ENCODE data around the gene NDUFAF4. TPM values are rescaled to one million over a fixed set of nuclear protein-coding genes. Genes with fewer than 3 reads are reported as not detected.
"Not testable (repeated sequence)": the region's sequence is repeated elsewhere in the genome, so short reads cannot be mapped to it uniquely, and the experiment has no call there.

NDUFAF4 gene
- total RNA-seq, 1 donor from 2014 or later, result 20.6 TPM

DNA sequence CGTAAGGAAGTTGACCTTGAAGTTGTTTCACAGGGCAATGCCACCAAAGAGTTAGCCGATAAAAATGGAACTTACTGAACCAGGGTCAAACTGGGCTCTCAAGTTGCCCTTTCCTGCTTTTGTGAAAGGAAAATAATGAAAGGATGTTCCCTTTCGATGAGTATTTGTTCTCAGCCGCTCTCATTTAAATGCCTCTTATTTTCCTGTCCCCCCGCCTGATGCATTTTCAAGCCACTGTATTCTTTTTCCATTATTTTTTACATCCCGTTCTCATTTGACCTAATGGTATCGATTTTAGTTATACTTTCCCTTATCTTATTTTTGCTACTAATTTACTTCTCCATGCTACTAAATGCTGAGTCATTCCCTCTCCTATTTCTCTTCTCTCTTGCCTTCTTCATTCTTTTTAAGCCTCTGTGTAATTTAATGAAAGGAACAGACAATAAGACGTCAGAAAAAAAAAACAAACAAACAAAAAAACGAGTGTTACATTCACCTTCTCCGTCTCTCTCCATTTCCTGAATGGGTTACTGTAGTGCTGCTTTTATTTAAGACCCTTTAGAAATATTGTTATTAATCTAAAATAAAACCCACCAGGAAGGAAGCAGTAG, 655 bp upstream of the NDUFAF4 start:
- no peak for ATAC-seq

- ATAC-seq, result no peak
These were observed 8.5 kb downstream of the NDUFAF4 start for GRCh38 chr6:96889146-96889545.

DNA sequence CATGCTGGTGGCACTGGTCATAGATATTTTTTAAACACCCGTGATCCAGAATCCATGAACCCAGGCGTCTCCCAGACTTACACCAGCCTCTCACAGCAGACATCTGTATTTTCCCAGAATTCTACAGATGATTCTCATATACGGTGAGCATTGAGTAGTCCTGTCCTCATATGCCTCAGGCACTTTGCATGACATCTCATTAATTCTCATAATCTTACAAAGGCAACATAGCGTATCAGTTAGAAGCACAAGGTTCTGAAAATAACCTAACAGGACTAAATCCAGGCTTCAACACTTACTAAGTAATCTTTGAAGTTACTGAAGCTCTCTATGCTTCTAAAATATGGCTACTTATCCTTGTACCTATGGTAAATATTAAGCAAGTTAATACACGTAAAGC, 8.9 kb downstream of the NDUFAF4 start:
- ATAC-seq, result no peak

GRCh38 chr6:96886519-96886918, 11.2 kb downstream of the NDUFAF4 start:
- ATAC-seq, result no peak

- ATAC-seq, result not testable (repeated sequence)
These were observed 12.5 kb downstream of the NDUFAF4 start for GRCh38 chr6:96885187-96885631.

GRCh38 chr6:96878143-96878542, 19.5 kb downstream of the NDUFAF4 start:
- no peak for ATAC-seq

DNA sequence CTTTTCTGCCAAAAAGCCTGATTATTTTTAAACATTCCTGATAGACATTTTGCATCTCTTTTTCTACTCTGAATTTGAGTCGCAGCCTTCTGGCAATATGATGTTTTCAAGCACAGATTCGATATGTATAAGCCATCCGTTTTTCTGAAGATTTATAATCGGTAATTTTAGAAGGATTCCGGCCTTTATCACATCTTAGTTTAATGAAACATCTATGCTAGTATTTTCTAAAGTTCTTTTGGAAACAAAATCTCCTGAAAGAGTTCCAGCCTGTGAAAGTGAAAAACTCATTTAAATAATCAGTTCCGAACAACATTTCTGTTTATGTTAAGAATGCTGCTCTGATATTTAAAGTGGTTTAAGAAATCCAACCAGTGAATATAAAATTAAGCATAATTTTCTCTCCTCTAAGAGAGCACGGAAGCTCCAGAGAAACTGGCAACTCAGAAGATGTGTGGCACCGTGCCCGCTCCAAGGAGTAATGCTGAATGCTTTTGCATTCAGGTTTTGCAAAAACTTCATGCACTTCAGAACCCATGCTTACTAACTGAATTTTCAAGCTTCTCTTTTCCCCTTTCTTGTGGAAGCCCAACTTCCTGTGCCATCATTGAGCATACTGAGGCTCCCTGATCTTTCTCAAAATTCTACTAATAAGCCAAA, 20.7 kb downstream of the NDUFAF4 start:
- no peak for ATAC-seq

DNA sequence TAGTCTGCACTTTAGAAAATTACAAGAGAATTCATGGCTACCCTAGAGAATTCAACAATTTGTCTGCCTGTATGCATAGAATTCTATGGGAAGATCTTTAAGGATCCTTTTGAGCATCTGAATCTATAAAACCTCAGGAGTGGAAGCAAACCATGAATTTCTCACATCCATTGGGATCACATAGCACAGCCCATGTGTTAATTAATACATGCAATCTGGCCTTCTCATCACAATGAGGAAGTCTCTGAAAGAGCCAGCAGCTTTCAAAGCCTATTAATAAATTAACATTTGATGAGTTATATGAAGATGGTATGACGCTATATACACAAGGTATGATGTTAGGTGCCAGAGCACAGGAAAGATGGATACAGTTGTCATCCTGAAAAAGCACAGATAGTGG, 24.7 kb downstream of the NDUFAF4 start:
- no peak for ATAC-seq

DNA sequence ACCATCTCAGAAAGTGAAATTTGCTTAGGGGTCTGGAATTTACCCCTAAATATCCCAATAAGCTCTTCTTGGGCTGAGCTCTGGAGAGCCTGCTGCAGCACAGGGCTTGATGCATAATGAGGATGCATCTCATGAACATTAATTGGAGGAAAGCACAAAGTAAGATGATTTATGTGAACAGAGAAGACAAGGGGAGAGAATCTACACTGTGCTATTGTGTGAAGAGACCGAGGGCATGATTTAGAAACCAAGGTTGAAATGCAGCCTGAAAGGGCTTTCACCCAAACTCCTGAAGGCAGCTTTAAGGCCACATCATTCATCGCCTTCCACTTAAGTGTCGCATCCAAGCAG, 32.7 kb downstream of the NDUFAF4 start:
- ATAC-seq, result no peak

- no peak for ATAC-seq
These were observed 33.3 kb downstream of the NDUFAF4 start for GRCh38 chr6:96864216-96865054.

GRCh38 chr6:96862560-96862959, 35.1 kb downstream of the NDUFAF4 start:
- ATAC-seq, result no peak

GRCh38 chr6:96861588-96861987, 36.1 kb downstream of the NDUFAF4 start:
- ATAC-seq, result no peak

GRCh38 chr6:96856856-96857255, 40.8 kb downstream of the NDUFAF4 start:
- no peak for ATAC-seq

GRCh38 chr6:96853083-96853482, 44.6 kb downstream of the NDUFAF4 start:
- no peak for ATAC-seq

GRCh38 chr6:96852605-96853004, 45.1 kb downstream of the NDUFAF4 start:
- no peak for ATAC-seq

DNA sequence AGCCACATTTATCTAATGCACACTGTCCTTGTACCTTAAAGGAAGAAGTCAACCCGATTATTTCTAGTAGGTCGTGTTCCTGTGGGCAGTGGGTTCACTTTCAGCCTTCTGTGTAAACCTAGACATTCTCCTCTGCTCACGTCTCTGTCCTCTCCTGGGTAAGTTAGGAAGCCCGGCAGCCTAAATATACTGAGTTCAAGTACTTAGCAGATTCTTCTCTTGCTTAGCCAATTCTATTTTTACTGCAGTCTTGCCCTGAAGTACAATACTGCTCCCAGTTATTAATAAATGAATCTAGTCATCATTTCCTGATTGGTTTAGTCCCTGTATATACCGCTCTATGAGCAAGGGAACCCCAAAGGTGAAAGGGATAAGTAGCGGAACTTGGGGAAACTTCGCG, 45.8 kb downstream of the NDUFAF4 start:
- ATAC-seq, result no peak

DNA sequence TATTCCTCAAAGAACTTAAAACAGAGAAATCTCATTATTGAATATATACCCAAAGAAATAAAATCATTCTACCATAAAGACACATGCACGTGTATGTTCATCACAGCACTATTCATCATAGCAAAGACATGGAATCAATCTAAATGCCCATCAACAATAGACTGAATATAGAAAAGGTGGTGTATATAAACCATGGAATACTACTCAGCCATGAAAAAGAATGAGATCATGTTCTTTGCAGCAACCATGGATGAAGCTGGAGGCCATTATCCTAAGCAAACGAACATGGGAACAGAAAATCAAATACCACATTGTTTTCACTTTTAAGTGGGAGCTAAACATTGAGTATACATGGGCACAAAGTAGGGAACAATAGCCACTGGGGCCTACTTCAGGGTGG, 48.1 kb downstream of the NDUFAF4 start:
- ATAC-seq, result no peak

DNA sequence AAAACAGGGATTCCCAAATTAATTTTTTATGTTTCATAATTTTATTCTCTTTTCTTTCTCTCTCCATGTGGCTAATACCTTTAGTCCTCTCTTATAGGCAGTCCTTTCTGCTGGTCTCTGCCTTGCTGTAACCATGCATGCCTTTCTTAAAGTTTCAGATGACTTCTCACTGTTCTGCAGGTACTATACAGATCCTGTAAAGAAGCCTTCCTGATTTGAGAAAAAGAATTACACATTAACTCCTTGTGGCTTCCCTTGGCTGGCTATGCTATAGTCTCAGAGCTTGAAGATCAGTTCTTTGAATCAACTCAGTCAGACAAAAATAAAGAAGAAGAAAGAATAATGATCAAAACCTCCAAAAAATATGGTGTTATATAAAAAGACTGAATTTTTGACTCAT, 53.2 kb downstream of the NDUFAF4 start:
- no peak for ATAC-seq

DNA sequence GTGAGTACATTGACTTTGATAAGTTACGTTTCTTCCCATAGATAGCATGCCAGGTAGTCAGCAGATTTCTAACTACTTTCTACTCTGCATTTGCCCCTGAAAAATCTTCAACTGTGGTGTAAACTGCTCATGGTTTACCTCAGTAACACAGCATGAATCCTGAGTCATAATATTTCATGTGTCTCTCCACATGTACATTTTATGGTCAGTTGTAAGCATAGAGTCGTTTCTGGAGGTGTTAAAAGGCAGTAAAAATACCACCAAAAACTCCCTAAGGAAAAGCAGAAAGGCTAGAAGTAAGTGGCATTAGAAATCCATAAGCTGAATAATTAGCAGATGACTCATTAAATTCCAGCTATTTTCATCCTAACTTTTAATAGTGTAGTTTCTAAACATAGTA, 56.3 kb downstream of the NDUFAF4 start:
- ATAC-seq, result no peak

Measured in esophagus mucosa (tissue), 1 donor.